ENCODE results near the gene IL1F10.

GRCh38 chr2:113111121-113111520, 43.4 kb downstream of the IL1F10 start:
- TF ChIP-seq CTCF (tag by site-specific recombination; IDR thresholded peaks at IDR 0.05) (no peak), YY1 (tag by site-specific recombination; IDR thresholded peaks at IDR 0.05) (no peak), ZNF214 (tag by site-specific recombination; IDR thresholded peaks at IDR 0.05; ENCODE audit: borderline replicate concordance) (no peak), ZNF266 (tag by site-specific recombination; IDR thresholded peaks at IDR 0.05; ENCODE audit: low read depth) (no peak), KLF10 (tag by site-specific recombination; IDR thresholded peaks at IDR 0.05) (no peak), ZNF140 (tag by site-specific recombination; IDR thresholded peaks at IDR 0.05) (no peak), BCL11A (tag by site-specific recombination; IDR thresholded peaks at IDR 0.05; ENCODE audit: low read depth) (no peak), ZNF830 (tag by site-specific recombination; IDR thresholded peaks at IDR 0.05; ENCODE audit: low read depth) (no peak), ZNF184 (tag by site-specific recombination; IDR thresholded peaks at IDR 0.05) (no peak), ZNF169 (tag by site-specific recombination; IDR thresholded peaks at IDR 0.05) (no peak), SALL2 (tag by site-specific recombination; IDR thresholded peaks at IDR 0.05; ENCODE audit: borderline replicate concordance) (no peak), PATZ1 (tag by site-specific recombination; IDR thresholded peaks at IDR 0.05) (no peak), ZNF610 (tag by site-specific recombination; IDR thresholded peaks at IDR 0.05; ENCODE audit: borderline replicate concordance) (no peak), ZNF658 (tag by site-specific recombination; IDR thresholded peaks at IDR 0.05) (no peak)
